BLaER1 treated with 17β-estradiol and CSF1 and Interleukin-3, amounts not matched to agents 10 nM and 100 nM (cell line): ENCODE measurements around the gene PARD3.
"Not testable (repeated sequence)": the region's sequence is repeated elsewhere in the genome, so short reads cannot be mapped to it uniquely, and the experiment has no call there.

Source experiments
- H3K27ac ChIP-seq, 11 experiments: shearing (Covaris generic); formaldehyde crosslinking; 2 replicates each; pipeline ENCODE4 v1.8.1; 2022
- H3K27me3 ChIP-seq, 11 experiments: shearing (Covaris generic); formaldehyde crosslinking; 2 replicates each; pipeline ENCODE4 v1.8.1; 2022
- H3K36me3 ChIP-seq, 11 experiments: shearing (Covaris generic); formaldehyde crosslinking; 2 replicates each; pipeline ENCODE4 v1.8.1; 2022
- H3K4me1 ChIP-seq, 10 experiments: shearing (Covaris generic); formaldehyde crosslinking; 2 replicates each; pipeline ENCODE4 v1.8.1; 2022
- H3K4me2 ChIP-seq, 11 experiments: shearing (Covaris generic); formaldehyde crosslinking; 2 replicates each; pipeline ENCODE4 v1.8.1; 2022
- H3K4me3 ChIP-seq, 10 experiments: shearing (Covaris generic); formaldehyde crosslinking; 2 replicates each; pipeline ENCODE4 v1.8.1; 2022
- H3K9ac ChIP-seq, 11 experiments: shearing (Covaris generic); formaldehyde crosslinking; 2 replicates each; pipeline ENCODE4 v1.8.1; 2022
- H3K9me3 ChIP-seq, 11 experiments: shearing (Covaris generic); formaldehyde crosslinking; replicated peaks in 1 of 11; 2 replicates each; pipeline ENCODE4 v1.8.1; 2022
- H4K20me1 ChIP-seq, 11 experiments: shearing (Covaris generic); formaldehyde crosslinking; 2 replicates each; pipeline ENCODE4 v1.8.1; 2022
- Cebpa-rat ChIP-seq, 11 experiments: shearing (Covaris generic); IDR thresholded peaks; 2 replicates each; pipeline ENCODE4 v1.8.1; 2022

PARD3 gene

GRCh38 chr10:34438741-34439140, 376.4 kb downstream of the PARD3 start:
- Histone ChIP-seq H3K9ac (no peak overlapping the region), H3K4me1 (no peaks in the 10 kb centered on the region), H3K9me3 (peaks cover 0 to 4% (median 0%) of the 10 kb centered on the region in 11 experiments; a peak in 1 of 22 replicates), H4K20me1 (no peaks in the 10 kb centered on the region), H3K4me3 (no peak overlapping the region), H3K27ac (no peak overlapping the region), H3K4me2 (no peak overlapping the region), H3K36me3 (peaks cover 0 to 6% (median 0%) of the 10 kb centered on the region in 11 experiments; a peak in 3 of 22 replicates), H3K27me3 (no peaks in the 10 kb centered on the region)
- TF ChIP-seq Cebpa-rat (IDR thresholded peaks at IDR 0.05), result no peak

GRCh38 chr10:34437906-34438305, 377.2 kb downstream of the PARD3 start:
- H3K9ac ChIP-seq, result no peak overlapping the region
- no peak overlapping the region for H3K4me3 ChIP-seq
- no peaks in the 10 kb centered on the region for H3K4me1 ChIP-seq
- no peak for TF ChIP-seq Cebpa-rat (IDR thresholded peaks at IDR 0.05)
- no peaks in the 10 kb centered on the region for H3K9me3 ChIP-seq
- H3K27ac ChIP-seq, result no peak overlapping the region
- no peaks in the 10 kb centered on the region for H3K27me3 ChIP-seq
- 0 out of 22 replicates have a peak, but pooled peaks cover 0 to 5% (median 0%) of the 10 kb centered on the region in 11 experiments for H3K36me3 ChIP-seq
- H4K20me1 ChIP-seq, result no peaks in the 10 kb centered on the region
- H3K4me2 ChIP-seq, result no peak overlapping the region

- Histone ChIP-seq H3K4me3 (no peak overlapping the region), H3K9me3 (0 out of 22 replicates have a peak, but pooled peaks cover 0 to 7% (median 0%) of the 10 kb centered on the region in 11 experiments), H3K4me2 (no peak overlapping the region), H4K20me1 (no peaks in the 10 kb centered on the region), H3K36me3 (no peaks in the 10 kb centered on the region), H3K4me1 (peaks cover 0 to 8% (median 0%) of the 10 kb centered on the region in 10 experiments; a peak in 2 of 20 replicates), H3K9ac (no peak overlapping the region), H3K27me3 (no peaks in the 10 kb centered on the region), H3K27ac (no peak overlapping the region)
- no peak for TF ChIP-seq Cebpa-rat (IDR thresholded peaks at IDR 0.05)
These were observed 380.9 kb downstream of the PARD3 start for GRCh38 chr10:34434119-34434594.

GRCh38 chr10:34433241-34434076, 381.6 kb downstream of the PARD3 start:
- Histone ChIP-seq H3K9me3 (0 out of 22 replicates have a peak, but pooled peaks cover 0 to 7% (median 0%) of the 10 kb centered on the region in 11 experiments), H3K4me2 (no peak overlapping the region), H3K4me1 (peaks cover 0 to 8% (median 0%) of the 10 kb centered on the region in 10 experiments; a peak in 2 of 20 replicates), H3K4me3 (no peak overlapping the region), H3K27me3 (no peaks in the 10 kb centered on the region), H3K27ac (no peak overlapping the region), H3K36me3 (no peaks in the 10 kb centered on the region), H4K20me1 (no peaks in the 10 kb centered on the region), H3K9ac (no peak overlapping the region)
- TF ChIP-seq Cebpa-rat (IDR thresholded peaks at IDR 0.05), result no peak

GRCh38 chr10:34432589-34432988, 382.5 kb downstream of the PARD3 start:
- no peak overlapping the region for H3K27ac ChIP-seq
- 0 out of 22 replicates have a peak, but pooled peaks cover 0 to 7% (median 0%) of the 10 kb centered on the region in 11 experiments for H3K9me3 ChIP-seq
- H3K36me3 ChIP-seq, result no peaks in the 10 kb centered on the region
- H3K4me3 ChIP-seq, result no peak overlapping the region
- TF ChIP-seq Cebpa-rat (IDR thresholded peaks at IDR 0.05), result no peak
- no peaks in the 10 kb centered on the region for H3K27me3 ChIP-seq
- no peak overlapping the region for H3K9ac ChIP-seq
- H3K4me2 ChIP-seq, result no peak overlapping the region
- peaks cover 0 to 8% (median 0%) of the 10 kb centered on the region in 10 experiments; a peak in 2 of 20 replicates for H3K4me1 ChIP-seq
- no peaks in the 10 kb centered on the region for H4K20me1 ChIP-seq

- Histone ChIP-seq H3K4me2 (peak overlapping the region in 3 of 11 experiments; percentile 8 to 16 (median 9); a peak in 3 of 22 replicates), H3K4me1 (peaks cover 0 to 8% (median 0%) of the 10 kb centered on the region in 10 experiments; a peak in 2 of 20 replicates)
These were observed 384.4 kb downstream of the PARD3 start for GRCh38 chr10:34430685-34431084.

GRCh38 chr10:34428501-34428900, 386.6 kb downstream of the PARD3 start:
- Histone ChIP-seq H4K20me1 (no peaks in the 10 kb centered on the region), H3K4me2 (no peak overlapping the region), H3K36me3 (no peaks in the 10 kb centered on the region), H3K9ac (no peak overlapping the region), H3K27me3 (no peaks in the 10 kb centered on the region), H3K27ac (no peak overlapping the region), H3K9me3 (0 out of 22 replicates have a peak, but pooled peaks cover 0 to 7% (median 0%) of the 10 kb centered on the region in 11 experiments), H3K4me3 (no peak overlapping the region), H3K4me1 (peaks cover 0 to 8% (median 0%) of the 10 kb centered on the region in 10 experiments; a peak in 2 of 20 replicates)
- no peak for TF ChIP-seq Cebpa-rat (IDR thresholded peaks at IDR 0.05)

More at GRCh38 chr10:34430685-34431084, 384.4 kb downstream of the PARD3 start:
- no peak overlapping the region for H3K9ac ChIP-seq
- no peak overlapping the region for H3K4me3 ChIP-seq
- no peaks in the 10 kb centered on the region for H3K27me3 ChIP-seq
- no peak for TF ChIP-seq Cebpa-rat (IDR thresholded peaks at IDR 0.05)
- H3K27ac ChIP-seq, result no peak overlapping the region
- H3K36me3 ChIP-seq, result no peaks in the 10 kb centered on the region
- 0 out of 22 replicates have a peak, but pooled peaks cover 0 to 7% (median 0%) of the 10 kb centered on the region in 11 experiments for H3K9me3 ChIP-seq
- H4K20me1 ChIP-seq, result no peaks in the 10 kb centered on the region

GRCh38 chr10:34427911-34428216, 387.2 kb downstream of the PARD3 start:
- Histone ChIP-seq H3K9me3 (0 out of 22 replicates have a peak, but pooled peaks cover 0 to 7% (median 0%) of the 10 kb centered on the region in 11 experiments), H3K27ac (no peak overlapping the region), H3K9ac (no peak overlapping the region), H3K36me3 (no peaks in the 10 kb centered on the region), H4K20me1 (no peaks in the 10 kb centered on the region), H3K27me3 (no peaks in the 10 kb centered on the region), H3K4me1 (peaks cover 0 to 8% (median 0%) of the 10 kb centered on the region in 10 experiments; a peak in 2 of 20 replicates), H3K4me3 (no peak overlapping the region), H3K4me2 (no peak overlapping the region)
- no peak for TF ChIP-seq Cebpa-rat (IDR thresholded peaks at IDR 0.05)

GRCh38 chr10:34427158-34427910, 387.8 kb downstream of the PARD3 start:
- not testable (repeated sequence) for H3K9me3 ChIP-seq, H3K4me2 ChIP-seq, H3K27ac ChIP-seq, H3K4me3 ChIP-seq, H3K9ac ChIP-seq, H4K20me1 ChIP-seq, H3K4me1 ChIP-seq, H3K36me3 ChIP-seq, H3K27me3 ChIP-seq

GRCh38 chr10:34426538-34427157, 388.4 kb downstream of the PARD3 start:
- H3K4me1 ChIP-seq, H3K4me2 ChIP-seq, H3K9me3 ChIP-seq, H3K9ac ChIP-seq, H3K4me3 ChIP-seq, H3K27me3 ChIP-seq, H3K36me3 ChIP-seq, H3K27ac ChIP-seq, H4K20me1 ChIP-seq: not testable (repeated sequence)
